IPS DF 6.9 (cell line): ENCODE results near the gene F2R.

ENCODE experiments used
- DNase-seq: peaks from one replicate; pipeline ENCODE4 v3.0.0-alpha.2; 2013; ENCODE audit warnings: low read depth, low spot score
- H3K27ac ChIP-seq: one replicate; pipeline ENCODE4 v1.5.1; 2013; ENCODE audit warnings: low read length, control low read depth
- H3K27me3 ChIP-seq: 2 replicates; pipeline ENCODE4 v1.6.1; 2013; ENCODE audit warnings: mild to moderate bottlenecking, low read length; ENCODE audit not compliant: control insufficient read depth, insufficient read depth
- H3K36me3 ChIP-seq: 2 replicates; pipeline ENCODE4 v1.6.1; 2013; ENCODE audit warnings: low read length; ENCODE audit not compliant: control insufficient read depth, insufficient read depth
- H3K4me1 ChIP-seq: 2 replicates; pipeline ENCODE4 v1.6.1; 2013; ENCODE audit warnings: low read length; ENCODE audit not compliant: control insufficient read depth, insufficient read depth
- H3K4me3 ChIP-seq: 2 replicates; pipeline ENCODE4 v1.5.1; 2013; ENCODE audit warnings: mild to moderate bottlenecking, low read length
- H3K9me3 ChIP-seq: 2 replicates; pipeline ENCODE4 v1.6.1; 2013; ENCODE audit warnings: low read length, inconsistent platforms; ENCODE audit not compliant: control insufficient read depth, insufficient read depth
- WGBS: extraction: QIAGEN DNeasy Blood & Tissue Kit; methylation state at CpG from one replicate; pipeline ENCODE4 v1.1.7; 2013; ENCODE audit warnings: mixed read lengths, missing lambda C conversion rate; ENCODE audit not compliant: insufficient read length, insufficient coverage; 5-methylcytosine and 5-hydroxymethylcytosine counted together

Gene F2R

DNA sequence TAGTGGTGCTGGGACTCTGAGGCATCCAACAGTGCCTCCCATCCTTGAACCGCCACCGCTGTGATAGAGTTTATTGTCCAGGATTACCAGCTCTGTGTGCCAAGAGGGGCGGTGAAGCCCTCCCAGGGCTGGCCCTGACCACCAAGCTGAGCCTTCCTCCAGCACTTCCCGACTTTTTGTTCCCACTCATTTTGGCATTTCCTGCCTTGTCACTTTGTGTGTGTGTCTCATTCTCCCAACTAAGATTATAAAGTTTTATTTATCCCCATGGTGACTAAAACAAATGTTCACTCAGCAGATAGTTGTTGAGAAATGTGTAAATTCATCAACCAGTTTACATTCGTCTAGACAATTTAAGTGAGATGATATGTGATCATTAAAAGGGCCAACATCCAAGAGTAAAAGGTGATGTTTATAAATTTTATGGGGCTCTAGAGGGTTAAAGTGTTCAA is 2.5 kb downstream of the F2R start:
- DNase-seq: no peak
- Histone ChIP-seq H3K27ac (no peak overlapping the region), H3K4me3 (no peak overlapping the region), H3K27me3 (peaks cover 4% of the 10 kb centered on the region; the same call in 1 of the 2 replicates), H3K9me3 (no peaks in the 10 kb centered on the region), H3K36me3 (no peaks in the 10 kb centered on the region), H3K4me1 (peaks cover 2% of the 10 kb centered on the region; the same call in 1 of the 2 replicates)
- no CpG with 5 or more reads among the region's 5 CpGs for WGBS

DNA sequence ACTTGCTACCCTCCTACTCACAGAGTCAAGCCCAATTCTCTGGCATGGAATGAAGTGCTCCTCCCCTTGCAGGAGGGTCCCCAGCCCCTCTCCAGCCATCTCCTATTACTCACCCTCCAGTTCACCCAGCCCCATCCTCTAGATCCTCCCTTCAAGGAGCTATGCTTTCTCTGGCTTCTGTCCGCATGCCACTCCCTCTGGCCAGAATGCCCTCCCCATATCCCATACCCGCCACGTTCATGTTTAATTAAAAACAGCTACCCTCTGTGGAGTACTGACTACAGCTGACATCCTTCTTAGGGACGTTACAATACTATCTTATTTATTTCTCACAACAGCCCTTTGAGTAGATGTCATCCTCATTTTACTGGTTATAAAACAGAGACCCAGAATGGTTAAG is 3.0 kb downstream of the F2R start:
- Histone ChIP-seq H3K9me3 (no peaks in the 10 kb centered on the region), H3K4me3 (no peak overlapping the region), H3K27ac (no peak overlapping the region), H3K4me1 (peaks cover 2% of the 10 kb centered on the region; the same call in 1 of the 2 replicates), H3K27me3 (peaks cover 4% of the 10 kb centered on the region; the same call in 1 of the 2 replicates), H3K36me3 (no peaks in the 10 kb centered on the region)
- no CpG with 5 or more reads among the region's 4 CpGs for WGBS
- no peak for DNase-seq

DNA sequence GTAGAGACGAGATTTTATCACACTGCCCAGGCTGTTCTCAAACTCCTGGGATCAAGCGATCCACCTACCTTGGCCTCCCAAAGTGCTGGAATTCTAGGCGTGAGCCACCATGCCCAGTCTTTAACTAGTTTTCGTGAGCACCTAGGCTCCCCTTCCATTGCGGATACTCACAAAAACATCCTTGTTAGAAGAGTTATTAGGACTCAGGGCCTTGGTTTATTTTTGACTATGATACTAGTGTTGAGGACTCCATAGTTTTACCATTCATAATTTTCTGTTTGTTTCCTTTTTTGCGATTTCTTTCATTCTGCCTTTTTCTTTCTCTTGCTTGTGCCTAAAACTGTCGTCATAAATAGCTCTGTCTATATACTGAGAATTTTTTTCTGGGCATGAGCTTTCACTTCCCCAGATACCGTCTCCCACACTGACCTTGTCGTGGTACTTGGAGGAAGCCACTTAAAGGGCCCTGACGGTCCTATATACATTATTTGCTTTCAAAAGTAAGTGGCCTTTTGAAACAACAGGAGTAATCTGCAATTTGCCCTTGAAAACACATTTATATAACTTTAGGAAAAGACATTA is 5.2 kb downstream of the F2R start:
- Histone ChIP-seq H3K4me1 (peaks cover 2% of the 10 kb centered on the region; the same call in 1 of the 2 replicates), H3K27ac (no peak overlapping the region), H3K9me3 (no peaks in the 10 kb centered on the region), H3K36me3 (no peaks in the 10 kb centered on the region), H3K27me3 (no peaks in the 10 kb centered on the region), H3K4me3 (no peak overlapping the region)
- WGBS: no CpG with 5 or more reads among the region's 10 CpGs
- no peak for DNase-seq

DNA sequence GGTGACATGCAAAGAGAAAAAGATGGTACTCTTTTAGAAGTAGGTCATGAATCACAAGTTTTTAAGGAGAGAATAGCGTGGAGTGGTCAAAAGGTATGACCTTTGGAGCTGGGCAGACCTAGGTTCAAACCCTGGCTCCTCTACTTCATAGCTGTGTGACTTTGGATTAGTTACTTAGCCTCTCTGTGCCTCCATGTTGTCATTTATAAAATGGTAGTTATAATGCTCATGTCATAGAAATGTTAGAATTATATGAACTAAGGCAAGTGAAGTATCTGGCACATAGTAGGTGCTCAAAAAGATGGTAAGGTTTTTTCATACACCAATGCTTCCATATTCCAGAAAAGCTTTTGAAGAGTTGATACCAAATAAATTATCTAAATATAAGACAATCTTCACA is 7.3 kb downstream of the F2R start:
- Histone ChIP-seq H3K27ac (no peak overlapping the region), H3K9me3 (no peaks in the 10 kb centered on the region), H3K27me3 (no peaks in the 10 kb centered on the region), H3K36me3 (no peaks in the 10 kb centered on the region), H3K4me1 (peaks cover under 1% of the 10 kb centered on the region; the same call in 1 of the 2 replicates), H3K4me3 (no peak overlapping the region)
- DNase-seq: no peak
- no CpG with 5 or more reads among the region's 1 CpG for WGBS

DNA sequence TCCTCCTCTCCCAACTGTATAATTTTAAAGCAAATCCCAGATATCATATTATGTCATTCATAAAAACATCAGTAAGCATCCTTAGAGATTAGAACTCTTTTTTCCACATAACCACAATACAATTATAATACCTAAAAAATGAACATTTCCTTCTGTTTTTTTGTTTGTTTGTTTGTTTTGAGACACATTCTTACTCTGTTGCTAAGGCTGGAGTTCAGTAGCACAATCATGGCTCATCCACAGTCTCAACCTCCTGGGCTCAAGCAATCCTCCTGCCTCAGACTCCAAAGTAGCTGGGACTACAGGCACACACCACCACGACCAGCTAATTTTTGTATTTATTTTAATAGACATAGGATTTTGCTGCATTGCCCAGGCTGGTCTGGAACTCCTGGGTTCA is 8.0 kb downstream of the F2R start:
- no CpG with 5 or more reads among the region's 1 CpG for WGBS
- no peaks in the 10 kb centered on the region for H3K9me3 ChIP-seq
- no peaks in the 10 kb centered on the region for H3K27me3 ChIP-seq
- no peaks in the 10 kb centered on the region for H3K36me3 ChIP-seq
- no peak overlapping the region for H3K27ac ChIP-seq
- no peak for DNase-seq
- H3K4me1 ChIP-seq: no peaks in the 10 kb centered on the region
- no peak overlapping the region for H3K4me3 ChIP-seq

DNA sequence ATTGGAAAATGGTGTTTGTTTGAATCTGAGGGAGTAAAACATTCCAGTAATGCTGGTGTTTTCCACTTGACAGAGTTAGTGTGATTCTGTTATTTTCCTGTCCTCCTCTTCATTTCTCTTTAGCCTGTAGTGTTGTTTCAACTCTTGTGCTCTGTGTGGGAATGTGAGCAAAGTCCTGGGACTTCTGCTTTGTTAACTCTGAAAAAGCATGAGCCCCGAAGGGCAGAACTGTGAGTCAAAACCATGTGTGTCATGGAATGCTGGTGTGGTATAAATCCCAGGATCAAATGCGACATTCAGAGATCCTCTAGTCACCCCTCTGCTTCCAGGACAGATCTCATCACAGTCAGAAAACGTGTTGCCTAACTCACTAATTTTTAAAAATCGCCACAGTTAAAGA is 8.9 kb downstream of the F2R start:
- Histone ChIP-seq H3K36me3 (no peaks in the 10 kb centered on the region), H3K4me1 (no peaks in the 10 kb centered on the region), H3K4me3 (no peak overlapping the region), H3K27ac (no peak overlapping the region), H3K27me3 (no peaks in the 10 kb centered on the region), H3K9me3 (no peaks in the 10 kb centered on the region)
- no peak for DNase-seq
- no CpG with 5 or more reads among the region's 4 CpGs for WGBS

DNA sequence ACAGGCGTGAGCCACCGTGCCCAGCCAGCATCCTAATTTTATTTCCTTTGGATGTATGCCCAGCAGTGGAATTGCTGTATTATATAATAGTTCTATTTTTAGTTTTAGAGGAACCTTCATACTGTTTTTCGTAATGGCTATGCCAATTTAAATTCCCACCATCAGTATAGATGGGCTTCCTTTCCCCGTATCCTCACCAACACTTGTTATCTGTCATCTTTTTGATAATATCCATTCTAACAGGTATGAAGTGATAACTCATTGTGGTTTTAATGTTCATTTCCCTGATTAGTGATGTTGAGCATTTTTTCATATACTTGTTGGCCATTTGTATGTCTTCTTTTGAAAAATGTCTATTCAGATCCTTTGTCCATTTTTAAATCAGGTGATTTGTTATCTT is 13.0 kb downstream of the F2R start:
- Histone ChIP-seq H3K36me3 (0 out of 2 replicates have a peak, but pooled peaks cover 4% of the 10 kb centered on the region), H3K27me3 (no peaks in the 10 kb centered on the region), H3K4me1 (no peaks in the 10 kb centered on the region), H3K4me3 (no peak overlapping the region), H3K9me3 (no peaks in the 10 kb centered on the region), H3K27ac (no peak overlapping the region)
- DNase-seq: no peak
- no CpG with 5 or more reads among the region's 4 CpGs for WGBS

DNA sequence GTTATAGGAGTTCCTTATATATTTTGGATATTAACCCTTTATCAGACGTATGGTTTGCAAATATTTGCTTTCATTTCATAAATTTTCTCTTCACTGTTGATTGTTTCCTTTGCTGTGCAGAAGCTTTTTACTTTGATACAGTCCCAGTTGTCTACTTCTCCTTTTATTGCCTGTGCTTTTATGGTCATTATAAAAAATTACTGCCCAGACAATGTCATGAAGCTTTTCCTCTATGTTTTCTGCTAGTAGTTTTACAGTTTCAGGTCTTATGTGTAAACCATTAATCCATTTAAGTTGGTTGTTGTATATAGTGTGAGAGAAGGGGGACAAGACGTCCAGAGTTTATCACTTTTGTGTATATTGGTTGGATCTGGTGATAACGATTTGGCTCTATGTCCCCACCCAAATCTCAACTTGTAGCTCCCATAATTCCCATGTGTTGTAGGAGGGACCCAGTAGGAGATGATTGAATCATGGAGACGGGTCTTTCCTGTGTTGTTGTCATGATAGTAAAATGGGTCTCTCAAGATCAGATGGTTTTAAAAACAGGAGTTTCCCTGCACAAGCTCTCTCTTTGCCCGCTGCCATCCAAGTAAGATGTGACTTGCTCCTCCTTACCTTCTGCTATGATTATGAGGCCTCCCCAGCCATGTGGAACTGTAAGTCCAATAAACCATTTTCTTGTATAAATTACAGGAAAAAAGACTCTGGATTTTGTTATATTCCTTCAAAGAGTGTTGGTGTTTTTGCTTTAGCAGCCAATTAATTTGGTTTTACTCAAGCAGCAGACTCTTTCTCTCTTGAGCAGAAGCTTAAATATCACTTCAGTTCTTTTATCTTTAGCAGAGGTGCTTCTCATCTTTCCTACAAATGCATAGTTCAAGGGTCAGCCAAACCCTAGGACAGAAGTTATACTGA is 13.7 kb downstream of the F2R start:
- Histone ChIP-seq H3K36me3 (0 out of 2 replicates have a peak, but pooled peaks cover 4% of the 10 kb centered on the region), H3K27ac (no peak overlapping the region), H3K9me3 (no peaks in the 10 kb centered on the region), H3K4me3 (no peak overlapping the region), H3K4me1 (no peaks in the 10 kb centered on the region), H3K27me3 (no peaks in the 10 kb centered on the region)
- no peak for DNase-seq
- no CpG with 5 or more reads among the region's 5 CpGs for WGBS

DNA sequence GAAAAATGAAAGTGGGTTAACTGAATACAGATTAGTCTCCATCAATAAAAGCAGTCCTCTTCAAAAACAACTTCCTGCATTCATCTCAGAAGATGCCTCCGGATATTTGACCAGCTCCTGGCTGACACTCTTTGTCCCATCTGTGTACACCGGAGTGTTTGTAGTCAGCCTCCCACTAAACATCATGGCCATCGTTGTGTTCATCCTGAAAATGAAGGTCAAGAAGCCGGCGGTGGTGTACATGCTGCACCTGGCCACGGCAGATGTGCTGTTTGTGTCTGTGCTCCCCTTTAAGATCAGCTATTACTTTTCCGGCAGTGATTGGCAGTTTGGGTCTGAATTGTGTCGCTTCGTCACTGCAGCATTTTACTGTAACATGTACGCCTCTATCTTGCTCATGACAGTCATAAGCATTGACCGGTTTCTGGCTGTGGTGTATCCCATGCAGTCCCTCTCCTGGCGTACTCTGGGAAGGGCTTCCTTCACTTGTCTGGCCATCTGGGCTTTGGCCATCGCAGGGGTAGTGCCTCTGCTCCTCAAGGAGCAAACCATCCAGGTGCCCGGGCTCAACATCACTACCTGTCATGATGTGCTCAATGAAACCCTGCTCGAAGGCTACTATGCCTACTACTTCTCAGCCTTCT is 16.6 kb downstream of the F2R start:
- no CpG with 5 or more reads among the region's 15 CpGs for WGBS
- no peaks in the 10 kb centered on the region for H3K9me3 ChIP-seq
- H3K27ac ChIP-seq: no peak overlapping the region
- no peak for DNase-seq
- H3K36me3 ChIP-seq: 0 out of 2 replicates have a peak, but pooled peaks cover 4% of the 10 kb centered on the region
- peaks cover 2% of the 10 kb centered on the region; the same call in 1 of the 2 replicates for H3K4me1 ChIP-seq
- no peaks in the 10 kb centered on the region for H3K27me3 ChIP-seq
- H3K4me3 ChIP-seq: no peak overlapping the region

DNA sequence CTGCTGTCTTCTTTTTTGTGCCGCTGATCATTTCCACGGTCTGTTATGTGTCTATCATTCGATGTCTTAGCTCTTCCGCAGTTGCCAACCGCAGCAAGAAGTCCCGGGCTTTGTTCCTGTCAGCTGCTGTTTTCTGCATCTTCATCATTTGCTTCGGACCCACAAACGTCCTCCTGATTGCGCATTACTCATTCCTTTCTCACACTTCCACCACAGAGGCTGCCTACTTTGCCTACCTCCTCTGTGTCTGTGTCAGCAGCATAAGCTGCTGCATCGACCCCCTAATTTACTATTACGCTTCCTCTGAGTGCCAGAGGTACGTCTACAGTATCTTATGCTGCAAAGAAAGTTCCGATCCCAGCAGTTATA is 17.1 kb downstream of the F2R start:
- Histone ChIP-seq H3K36me3 (0 out of 2 replicates have a peak, but pooled peaks cover 4% of the 10 kb centered on the region), H3K27me3 (no peaks in the 10 kb centered on the region), H3K9me3 (no peaks in the 10 kb centered on the region), H3K4me3 (no peak overlapping the region), H3K4me1 (peaks cover 2% of the 10 kb centered on the region; the same call in 1 of the 2 replicates), H3K27ac (no peak overlapping the region)
- no peak for DNase-seq
- no CpG with 5 or more reads among the region's 13 CpGs for WGBS
